ENCODE data around the gene PCK1.

DNA sequence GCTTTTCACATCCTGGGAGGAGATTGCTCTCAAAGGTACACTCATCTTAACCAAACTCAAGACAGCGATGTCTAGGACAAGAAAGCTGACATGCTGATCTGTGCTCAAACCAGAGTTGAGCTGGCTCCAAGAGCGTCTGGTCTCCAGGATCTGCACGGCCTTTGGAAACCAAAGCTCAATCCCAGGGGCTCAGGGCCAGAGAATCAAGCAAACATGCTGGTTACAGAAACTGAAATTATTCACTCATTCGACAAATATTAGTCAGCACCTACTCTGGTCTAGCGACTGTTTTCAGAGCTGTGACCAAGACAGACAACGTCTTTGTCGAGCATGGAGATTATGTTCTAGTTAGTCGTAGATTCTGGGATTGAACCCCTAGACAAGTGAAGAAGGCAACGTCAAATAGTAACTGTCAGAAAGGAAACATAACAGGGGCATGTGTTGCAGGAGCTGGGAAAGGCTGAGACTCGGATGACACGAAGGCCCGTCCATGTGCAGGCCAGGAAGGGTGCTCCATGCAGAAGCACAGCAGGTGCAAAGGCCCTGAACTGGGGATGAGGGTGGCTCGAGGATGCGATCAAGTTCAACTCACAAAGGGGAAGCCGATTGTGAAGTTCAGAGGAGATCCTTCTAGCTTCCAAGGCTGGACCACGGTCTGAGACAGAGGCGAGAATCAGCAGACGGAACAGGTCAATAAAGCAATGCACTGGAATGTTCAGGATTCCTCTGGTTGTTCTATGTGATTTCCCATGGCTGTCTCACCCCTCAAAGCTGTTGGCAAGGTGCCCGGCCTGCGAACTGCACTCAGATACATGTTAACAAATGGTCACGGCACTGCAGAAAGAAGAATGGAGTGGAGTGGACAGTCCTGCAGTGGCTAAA is 12.5 kb upstream of the PCK1 start:
- TF ChIP-seq, protein P1, sequence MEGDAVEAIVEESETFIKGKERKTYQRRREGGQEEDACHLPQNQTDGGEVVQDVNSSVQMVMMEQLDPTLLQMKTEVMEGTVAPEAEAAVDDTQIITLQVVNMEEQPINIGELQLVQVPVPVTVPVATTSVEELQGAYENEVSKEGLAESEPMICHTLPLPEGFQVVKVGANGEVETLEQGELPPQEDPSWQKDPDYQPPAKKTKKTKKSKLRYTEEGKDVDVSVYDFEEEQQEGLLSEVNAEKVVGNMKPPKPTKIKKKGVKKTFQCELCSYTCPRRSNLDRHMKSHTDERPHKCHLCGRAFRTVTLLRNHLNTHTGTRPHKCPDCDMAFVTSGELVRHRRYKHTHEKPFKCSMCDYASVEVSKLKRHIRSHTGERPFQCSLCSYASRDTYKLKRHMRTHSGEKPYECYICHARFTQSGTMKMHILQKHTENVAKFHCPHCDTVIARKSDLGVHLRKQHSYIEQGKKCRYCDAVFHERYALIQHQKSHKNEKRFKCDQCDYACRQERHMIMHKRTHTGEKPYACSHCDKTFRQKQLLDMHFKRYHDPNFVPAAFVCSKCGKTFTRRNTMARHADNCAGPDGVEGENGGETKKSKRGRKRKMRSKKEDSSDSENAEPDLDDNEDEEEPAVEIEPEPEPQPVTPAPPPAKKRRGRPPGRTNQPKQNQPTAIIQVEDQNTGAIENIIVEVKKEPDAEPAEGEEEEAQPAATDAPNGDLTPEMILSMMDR (IDR thresholded peaks at IDR 0.05), result no peak
- TF ChIP-seq POLR2AphosphoS5 (IDR thresholded peaks at IDR 0.05), result no peak
- TF ChIP-seq POLR2A (IDR thresholded peaks at IDR 0.05), result no peak

Measured in breast epithelium (tissue), 3 donors.